Mucosa of descending colon (tissue), 3 donors: Measurements from ENCODE around the gene ALG12. TPM values are rescaled to one million over a fixed set of nuclear protein-coding genes. Genes with fewer than 3 reads are reported as not detected.

ENCODE experiments used
- ATAC-seq: fragments of 200-7000 bp; cut with Tn5 transposase; one replicate; pipeline ENCODE4 v1.9.1; 2020; ENCODE audit warnings: mild to moderate bottlenecking, moderate library complexity
- DNase-seq, 3 donors: peaks; one replicate each; pipeline ENCODE4 v3.0.0-alpha.2; 2020
- H3K36me3 ChIP-seq: fragments of 200-600 bp; one replicate; pipeline ENCODE4 v1.8.0; 2021; ENCODE audit warnings: low read depth, mild to moderate bottlenecking
- H3K4me1 ChIP-seq: fragments of 200-600 bp; one replicate; pipeline ENCODE4 v1.8.0; 2021; ENCODE audit warnings: low read depth, mild to moderate bottlenecking
- H3K4me3 ChIP-seq: fragments of 200-600 bp; one replicate; pipeline ENCODE4 v1.8.0; 2021; ENCODE audit warnings: mild to moderate bottlenecking
- H3K9me3 ChIP-seq: fragments of 200-600 bp; one replicate; pipeline ENCODE4 v1.8.0; 2021; ENCODE audit warnings: mild to moderate bottlenecking
- intact Hi-C, 2 donors: fragments of 100-400 bp; cut with DNase I in 1 of 2; cut with micrococcal nuclease in 1 of 2; formaldehyde crosslinking; loops; one replicate each; pipeline versions ENCODE4 v1.11.0 to v1.11.1; 2022; cut with DNase I, micrococcal nuclease
- total RNA-seq, 3 donors: library from RNA; stranded (reverse); fragmentation: NEBNext Ultra II Directional in 2 of 3; extraction: Animal tissue kit (Norgen Biotek cat#: 25700) in 2 of 3; gene quantifications; one replicate each; pipeline versions ENCODE4 v1.2.1 to v1.2.4, GENCODE V29; 2021 to 2023
- TF ChIP-seq, protein P1 (sequence below): fragments of 200-600 bp; IDR thresholded peaks from one replicate; pipeline ENCODE4 v1.8.0; 2022; ENCODE audit warnings: antibody characterized with exemption, mild to moderate bottlenecking
- donor health status: DM: no; HTN: no; CAD: no; lungs with moderate emphysema.
- donor health status: DM: no; HTN: no; CAD: no.
- donor health status: DM: no; HTN: yes; CAD: no.

ALG12 gene
- total RNA-seq, 3 donors from 2014 or later = 21.7 to 28.7 (median 25.5) TPM

DNA sequence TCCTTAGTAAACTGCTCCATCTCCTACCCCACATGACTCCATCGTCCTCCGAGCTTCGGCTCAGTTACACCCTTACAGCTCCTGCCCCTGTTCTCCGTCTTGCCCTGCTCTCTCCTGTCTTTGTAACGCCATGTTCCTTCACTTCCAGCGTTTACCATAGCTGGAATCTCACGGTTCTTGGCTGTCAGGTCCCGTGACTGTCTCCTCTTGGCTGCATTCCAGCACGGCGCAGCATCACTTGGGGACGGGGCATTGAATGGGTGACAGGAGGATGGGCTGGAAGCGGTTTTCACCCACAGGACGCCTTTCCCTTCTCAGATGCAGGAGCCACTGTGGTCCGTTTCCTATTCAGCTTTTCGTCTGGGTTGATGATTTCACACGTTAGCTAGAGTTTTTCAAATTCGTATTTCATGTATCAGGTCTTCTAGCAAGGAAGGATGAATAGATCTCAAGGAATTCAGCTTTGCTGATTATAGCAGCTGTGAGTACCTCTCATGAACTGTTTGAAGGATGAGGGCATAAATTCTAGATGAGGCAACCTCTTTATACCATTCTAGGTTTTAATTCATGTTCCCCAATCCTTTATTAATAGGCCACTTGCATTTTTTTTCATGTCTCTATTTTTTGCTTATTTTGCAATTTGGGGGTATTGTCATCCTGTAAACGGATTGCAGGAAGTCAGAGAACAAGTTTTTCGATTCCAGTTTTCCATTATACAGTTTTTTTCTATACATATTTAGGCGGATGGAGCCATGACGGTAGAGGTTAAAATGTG lies 35.5 kb downstream of the ALG12 start:
- intact Hi-C loops = no loop called here
- Histone ChIP-seq H3K36me3 (no peaks in the 10 kb centered on the region), H3K4me3 (no peak overlapping the region), H3K9me3 (no peaks in the 10 kb centered on the region), H3K4me1 (no peaks in the 10 kb centered on the region)
- DNase-seq (no peak), ATAC-seq (no peak)
- TF ChIP-seq, protein P1, sequence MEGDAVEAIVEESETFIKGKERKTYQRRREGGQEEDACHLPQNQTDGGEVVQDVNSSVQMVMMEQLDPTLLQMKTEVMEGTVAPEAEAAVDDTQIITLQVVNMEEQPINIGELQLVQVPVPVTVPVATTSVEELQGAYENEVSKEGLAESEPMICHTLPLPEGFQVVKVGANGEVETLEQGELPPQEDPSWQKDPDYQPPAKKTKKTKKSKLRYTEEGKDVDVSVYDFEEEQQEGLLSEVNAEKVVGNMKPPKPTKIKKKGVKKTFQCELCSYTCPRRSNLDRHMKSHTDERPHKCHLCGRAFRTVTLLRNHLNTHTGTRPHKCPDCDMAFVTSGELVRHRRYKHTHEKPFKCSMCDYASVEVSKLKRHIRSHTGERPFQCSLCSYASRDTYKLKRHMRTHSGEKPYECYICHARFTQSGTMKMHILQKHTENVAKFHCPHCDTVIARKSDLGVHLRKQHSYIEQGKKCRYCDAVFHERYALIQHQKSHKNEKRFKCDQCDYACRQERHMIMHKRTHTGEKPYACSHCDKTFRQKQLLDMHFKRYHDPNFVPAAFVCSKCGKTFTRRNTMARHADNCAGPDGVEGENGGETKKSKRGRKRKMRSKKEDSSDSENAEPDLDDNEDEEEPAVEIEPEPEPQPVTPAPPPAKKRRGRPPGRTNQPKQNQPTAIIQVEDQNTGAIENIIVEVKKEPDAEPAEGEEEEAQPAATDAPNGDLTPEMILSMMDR = no peak

- TF ChIP-seq, protein P1 = no peak
- no peaks in the 10 kb centered on the region for H3K9me3 ChIP-seq
- no peak for DNase-seq
- no peak for ATAC-seq
- no peak overlapping the region for H3K4me3 ChIP-seq
- H3K36me3 ChIP-seq = no peaks in the 10 kb centered on the region
- intact Hi-C loops = no loop called here
- H3K4me1 ChIP-seq = no peaks in the 10 kb centered on the region
These were observed 36.4 kb downstream of the ALG12 start for GRCh38 chr22:49881856-49882255.

- no peaks in the 10 kb centered on the region for H3K9me3 ChIP-seq
- no peak for DNase-seq
- intact Hi-C loops = no loop called here
- no peaks in the 10 kb centered on the region for H3K4me1 ChIP-seq
- no peaks in the 10 kb centered on the region for H3K36me3 ChIP-seq
- TF ChIP-seq, protein P1 = no peak
- H3K4me3 ChIP-seq = no peak overlapping the region
- peak; percentile 18 for ATAC-seq
These were observed 38.0 kb downstream of the ALG12 start for GRCh38 chr22:49880281-49880680.

DNA sequence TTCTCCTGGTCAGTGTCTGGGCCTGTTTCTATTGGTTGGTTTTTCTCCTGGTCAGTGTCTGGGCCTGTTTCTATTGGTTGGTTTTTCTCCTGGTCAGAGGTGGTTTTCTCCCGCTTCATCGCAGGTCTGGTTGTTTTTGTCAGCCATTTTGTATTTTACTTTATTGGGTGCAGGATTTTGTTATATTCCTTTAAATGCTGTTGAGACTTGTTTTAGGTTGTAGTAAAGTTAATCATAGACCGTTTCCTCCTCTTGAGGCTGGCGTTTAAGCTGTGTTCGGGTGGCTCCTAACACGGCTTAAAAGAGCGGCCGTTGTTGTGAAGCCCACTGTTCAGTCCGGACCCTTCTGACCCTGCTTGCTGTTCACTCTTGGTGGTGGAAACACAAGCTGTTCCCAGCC lies 38.4 kb downstream of the ALG12 start:
- DNase-seq (no peak), ATAC-seq (no peak)
- no peaks in the 10 kb centered on the region for H3K36me3 ChIP-seq
- TF ChIP-seq, protein P1 = no peak
- H3K9me3 ChIP-seq = no peaks in the 10 kb centered on the region
- H3K4me3 ChIP-seq = no peak overlapping the region
- intact Hi-C loops = no loop called here
- no peaks in the 10 kb centered on the region for H3K4me1 ChIP-seq

GRCh38 chr22:49878206-49878605 lies 40.0 kb downstream of the ALG12 start:
- intact Hi-C loops = no loop called here
- DNase-seq (no peak), ATAC-seq (no peak)
- Histone ChIP-seq H3K4me3 (no peak overlapping the region), H3K36me3 (no peaks in the 10 kb centered on the region), H3K9me3 (no peaks in the 10 kb centered on the region), H3K4me1 (no peaks in the 10 kb centered on the region)
- TF ChIP-seq, protein P1 = no peak
